Stimulated activated CD8-positive, alpha-beta memory T cell treated with anti-CD3 and anti-CD28 coated beads, Interleukin-15, amount 100 ng/mL, for 4 hours (primary cell): ENCODE results near the gene ST6GALNAC5.
"Not testable (repeated sequence)": the region's sequence is repeated elsewhere in the genome, so short reads cannot be mapped to it uniquely, and the experiment has no call there.

Experiments
- DNase-seq, 2 donors: peaks; one replicate each; pipeline ENCODE4 v3.0.0-alpha.2; 2020; ENCODE audit warnings: low read depth in 2 of 2

The ST6GALNAC5 gene

DNA sequence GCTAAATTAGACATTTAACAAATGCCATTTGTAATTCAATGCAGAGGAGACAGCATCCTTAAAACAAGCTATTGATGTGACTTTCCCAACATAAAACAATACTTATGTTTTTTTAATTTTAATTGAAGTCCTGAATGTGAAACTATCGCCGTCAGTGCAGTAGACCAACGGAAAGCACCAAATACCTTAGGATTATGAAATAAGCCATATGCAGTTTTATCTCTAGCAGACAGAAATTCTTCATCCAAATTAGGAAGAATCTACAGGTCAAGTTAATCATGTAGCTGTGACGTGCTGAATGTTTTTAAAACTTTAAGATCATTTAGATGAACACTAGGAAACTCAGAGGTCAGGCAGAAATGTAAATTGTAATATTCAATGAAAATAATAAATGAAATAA, 714 bp upstream of the ST6GALNAC5 start:
- no peak for DNase-seq

DNA sequence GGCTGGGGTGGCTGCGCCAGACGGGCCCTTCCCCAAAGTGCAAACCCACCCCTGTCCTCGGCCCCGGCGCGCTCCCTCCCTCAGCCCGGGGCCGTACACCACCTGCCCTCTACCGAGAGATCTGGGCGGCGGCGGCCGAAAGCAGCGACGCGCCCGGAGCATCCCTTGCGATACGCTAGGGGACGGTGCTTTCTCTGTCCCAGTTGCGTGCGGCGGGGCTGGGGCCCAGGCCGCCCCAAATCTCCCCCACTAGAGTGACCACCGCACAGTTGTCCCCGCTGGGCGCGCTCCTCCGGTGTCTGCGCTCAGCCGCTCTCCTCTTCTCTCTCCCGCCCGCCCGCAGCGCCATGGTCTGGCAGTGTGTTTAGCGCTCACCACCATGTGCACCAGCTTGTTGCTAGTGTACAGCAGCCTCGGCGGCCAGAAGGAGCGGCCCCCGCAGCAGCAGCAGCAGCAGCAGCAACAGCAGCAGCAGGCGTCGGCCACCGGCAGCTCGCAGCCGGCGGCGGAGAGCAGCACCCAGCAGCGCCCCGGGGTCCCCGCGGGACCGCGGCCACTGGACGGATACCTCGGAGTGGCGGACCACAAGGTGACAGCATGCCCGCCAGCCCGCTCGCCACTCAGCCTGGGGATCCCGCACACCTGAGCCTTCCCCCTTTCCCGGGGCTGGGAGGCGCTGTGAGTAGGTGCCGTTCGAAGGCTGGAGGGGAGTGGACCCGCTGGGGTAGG, 1.0 kb downstream of the ST6GALNAC5 start:
- DNase-seq, result no peak

GRCh38 chr1:76868916-76869315, 1.6 kb downstream of the ST6GALNAC5 start:
- no peak for DNase-seq

GRCh38 chr1:76870037-76870436, 2.8 kb downstream of the ST6GALNAC5 start:
- DNase-seq, result no peak

DNA sequence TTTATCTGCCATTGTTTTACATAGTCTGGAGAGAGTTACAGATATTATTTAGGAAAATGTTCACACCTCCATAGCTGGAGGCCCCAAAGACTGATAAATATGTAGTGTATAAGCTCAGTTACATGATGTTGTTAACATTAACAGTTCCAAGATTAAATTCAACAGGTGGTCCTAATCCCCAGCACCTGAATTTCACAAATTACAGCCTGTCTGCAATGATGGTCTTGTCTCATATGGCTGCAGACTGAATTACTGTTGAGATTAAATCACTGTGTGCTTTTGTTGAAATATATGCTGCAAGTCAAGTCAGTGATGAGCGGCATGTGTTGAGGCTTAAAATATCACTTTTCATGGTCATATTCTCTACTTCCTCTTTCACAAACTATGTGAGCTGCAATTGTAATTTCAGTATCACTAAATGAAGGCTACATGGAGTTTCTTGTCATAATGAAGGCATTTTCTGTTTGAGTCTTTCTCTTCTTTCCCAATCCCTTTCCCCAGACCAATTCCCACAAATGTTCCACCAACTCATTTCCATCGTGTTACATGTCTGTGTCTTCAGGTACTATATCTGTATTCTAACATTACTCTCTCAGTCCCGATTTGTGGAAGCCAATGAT, 4.2 kb downstream of the ST6GALNAC5 start:
- DNase-seq, result no peak

DNA sequence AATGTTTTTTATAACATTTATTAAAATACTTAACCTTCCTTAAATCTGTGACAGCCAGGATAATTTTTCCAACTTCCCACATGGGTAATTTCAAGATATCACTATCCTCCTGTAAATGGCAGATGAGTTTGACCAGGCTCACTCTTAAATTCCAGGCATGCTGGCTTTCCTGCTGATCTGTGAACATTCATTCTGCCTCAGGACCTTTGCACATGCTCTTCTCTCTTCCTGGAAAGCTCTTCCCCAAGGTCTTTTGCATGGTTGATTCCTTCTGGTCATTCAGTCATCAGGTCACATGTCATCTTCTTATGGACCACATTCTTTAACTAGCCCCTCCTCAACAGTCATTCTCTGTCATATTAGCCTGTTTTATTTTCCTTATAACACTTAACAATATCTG, 5.7 kb downstream of the ST6GALNAC5 start:
- no peak for DNase-seq

- DNase-seq, result no peak
Measured at GRCh38 chr1:76876655-76877395, 9.5 kb downstream of the ST6GALNAC5 start.

DNA sequence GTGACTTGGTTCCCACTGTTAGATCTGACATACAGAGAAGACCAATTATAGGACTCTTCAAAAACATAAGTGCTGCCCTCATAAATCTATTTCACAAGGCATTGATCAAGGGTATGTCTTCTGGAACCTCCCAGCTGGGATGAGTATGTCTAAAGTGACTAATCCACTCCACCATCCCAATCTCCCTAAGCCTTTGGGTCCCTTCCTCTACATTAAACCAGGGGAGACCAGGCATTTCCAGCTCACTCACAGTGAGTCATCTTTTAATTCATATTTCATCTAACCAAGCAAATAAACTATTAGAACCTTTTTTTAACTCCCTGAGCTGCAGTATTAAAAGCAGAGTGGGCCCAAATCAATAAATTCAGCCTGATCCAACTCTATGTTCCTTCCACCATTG, 11.7 kb downstream of the ST6GALNAC5 start:
- not testable (repeated sequence) for DNase-seq

GRCh38 chr1:76881762-76882161, 14.5 kb downstream of the ST6GALNAC5 start:
- DNase-seq, result no peak

- no peak for DNase-seq
Measured at GRCh38 chr1:76891931-76892622, 24.8 kb downstream of the ST6GALNAC5 start.

- no peak for DNase-seq
Measured at GRCh38 chr1:76892675-76893074, 25.4 kb downstream of the ST6GALNAC5 start.

DNA sequence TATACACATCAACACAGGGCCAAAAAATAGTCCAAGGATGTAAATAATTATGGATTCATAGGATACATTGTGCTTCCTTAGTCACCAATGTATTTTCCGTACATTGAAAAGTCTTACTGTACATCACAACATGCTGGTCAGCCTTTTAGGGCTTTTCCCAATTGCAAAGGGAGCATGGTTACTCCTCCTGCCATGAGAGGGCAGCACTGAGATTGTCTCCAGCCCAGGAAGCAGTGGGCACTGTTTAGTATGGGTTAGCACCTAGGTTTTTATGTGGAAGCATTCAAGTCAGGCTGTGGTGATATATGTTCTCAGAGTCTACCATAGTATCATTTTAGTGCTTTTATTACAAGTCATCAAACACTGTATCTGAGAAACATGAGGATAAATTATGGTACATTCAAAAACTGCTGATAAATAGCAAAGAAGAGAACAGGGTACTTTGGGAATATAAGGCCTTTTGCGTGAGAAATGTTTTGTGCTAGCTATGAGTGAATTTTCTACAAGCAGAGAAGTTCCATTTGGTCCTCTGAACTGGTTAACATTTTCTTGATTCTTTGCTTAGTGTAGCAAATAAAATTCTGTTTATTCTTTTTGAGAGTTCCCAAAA, 34.0 kb downstream of the ST6GALNAC5 start:
- no peak for DNase-seq

GRCh38 chr1:76905876-76906595, 38.8 kb downstream of the ST6GALNAC5 start:
- DNase-seq, result no peak

- DNase-seq, result no peak
Measured at GRCh38 chr1:76909311-76909710, 42.0 kb downstream of the ST6GALNAC5 start.

- no peak for DNase-seq
Measured at GRCh38 chr1:76919085-76919484, 51.8 kb downstream of the ST6GALNAC5 start.

- no peak for DNase-seq
Measured at GRCh38 chr1:76921590-76921989, 54.3 kb downstream of the ST6GALNAC5 start.

- no peak for DNase-seq
Measured at GRCh38 chr1:76925825-76926224, 58.5 kb downstream of the ST6GALNAC5 start.

DNA sequence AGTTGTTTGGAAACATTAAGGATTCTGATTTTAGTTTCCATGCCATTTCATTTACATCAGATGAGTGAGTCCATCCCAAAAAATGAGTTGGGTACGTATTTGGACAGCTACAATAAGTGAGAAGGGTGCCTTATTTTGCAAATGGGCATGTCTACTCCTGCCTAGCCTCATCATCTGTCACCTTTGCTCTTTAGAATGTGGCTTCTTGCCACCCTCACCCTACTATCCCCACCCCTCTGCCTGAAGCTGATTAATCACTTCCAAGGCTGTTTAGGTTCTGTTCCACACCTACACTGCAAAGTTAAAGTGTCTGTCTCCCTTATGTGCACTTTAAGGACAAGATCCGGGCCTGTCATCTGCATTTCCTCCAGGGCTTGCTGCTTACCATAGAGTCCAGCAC, 61.2 kb downstream of the ST6GALNAC5 start:
- no peak for DNase-seq

GRCh38 chr1:76929136-76929535, 61.9 kb downstream of the ST6GALNAC5 start:
- no peak for DNase-seq

DNA sequence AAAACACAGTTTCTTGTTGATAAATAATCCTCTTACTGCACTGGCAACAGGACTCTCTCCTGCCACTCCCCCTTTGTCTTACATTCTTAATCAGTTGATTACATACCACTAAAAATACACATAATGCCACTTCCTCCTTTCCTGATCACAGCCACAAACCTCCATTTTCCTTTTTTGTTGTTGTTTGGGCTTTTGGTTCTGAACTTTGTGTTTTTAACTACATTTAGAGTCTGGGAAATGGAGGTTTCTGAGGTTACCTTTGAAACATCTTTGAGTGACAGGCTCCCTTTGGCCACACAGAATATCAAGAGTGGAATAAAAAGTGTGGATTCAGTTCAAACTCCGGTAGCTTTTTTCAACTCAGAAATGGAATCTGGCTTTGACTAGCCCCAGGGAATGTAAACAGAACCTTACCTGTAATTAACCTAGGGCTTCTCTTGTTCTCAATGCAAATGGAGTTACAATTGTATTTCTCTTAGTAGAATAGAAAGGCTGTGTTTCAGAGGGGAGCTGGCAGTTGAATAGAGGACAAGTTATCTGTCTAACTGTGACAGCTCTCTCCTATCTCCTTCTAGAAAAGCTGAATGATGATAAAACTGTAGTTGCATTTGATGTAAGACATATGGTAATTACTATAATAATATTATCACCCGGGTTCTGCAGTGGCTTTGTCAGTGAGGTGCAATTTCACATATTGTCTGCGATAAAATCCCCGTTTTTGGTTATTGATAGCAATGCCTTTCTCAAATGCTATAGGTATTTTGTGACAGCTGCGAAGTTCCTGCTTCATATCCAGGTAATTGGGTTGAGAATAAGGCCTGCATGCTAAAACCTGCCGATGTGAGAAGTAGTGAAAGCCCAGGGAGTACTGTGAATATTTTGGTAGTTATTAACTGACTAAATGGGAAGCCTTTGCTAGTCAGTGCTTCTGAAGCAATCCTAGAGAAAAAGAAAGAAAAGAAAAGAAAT, 66.9 kb downstream of the ST6GALNAC5 start:
- no peak for DNase-seq
